ENCODE data around the gene RANBP3. TPM values are rescaled to one million over a fixed set of nuclear protein-coding genes. Genes with fewer than 3 reads are reported as not detected.
A peak's percentile ranks its signal among the peaks of the same experiment; 100 is the strongest.
"Not testable (repeated sequence)": the region's sequence is repeated elsewhere in the genome, so short reads cannot be mapped to it uniquely, and the experiment has no call there.

The RANBP3 gene
- total RNA-seq, 1 experiment from 2014 or later = 89.7 TPM

DNA sequence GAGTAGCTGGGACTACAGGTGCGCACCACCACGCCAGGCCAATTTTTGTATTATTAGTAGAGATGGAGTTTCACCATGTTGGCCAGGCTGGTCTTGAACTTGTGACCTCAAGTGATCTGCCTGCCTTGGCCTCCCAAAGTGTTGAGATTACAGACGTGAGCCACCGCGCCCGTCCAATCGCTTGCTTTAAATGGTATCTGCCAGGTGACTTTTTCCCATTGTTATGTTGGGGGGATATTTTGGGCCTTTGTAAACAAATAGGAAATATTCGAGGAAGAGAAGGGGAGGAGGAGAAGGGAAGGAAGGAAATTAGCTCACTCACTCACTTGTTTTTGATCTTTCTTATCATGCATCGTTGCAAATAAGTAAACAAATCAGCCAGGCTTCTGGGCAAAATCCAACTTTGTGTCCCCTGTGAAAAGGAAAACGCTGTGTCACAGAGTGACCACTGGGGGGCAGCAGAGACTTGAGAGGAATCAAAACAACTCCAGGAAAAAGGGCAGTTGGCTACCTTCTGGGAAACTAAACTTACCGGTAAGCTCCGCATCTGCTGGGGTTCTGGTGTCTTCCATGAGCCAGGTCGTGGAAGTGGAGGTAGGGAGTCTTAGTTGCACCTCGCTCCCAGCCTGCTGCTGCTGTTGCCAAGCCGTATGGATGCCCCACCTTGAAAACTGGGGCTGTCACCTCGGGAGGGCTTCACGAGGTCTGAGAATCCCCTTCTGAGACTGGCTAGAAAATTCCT lies 9.3 kb upstream of the RANBP3 start:
- peak; percentile 83 for DNase-seq (ENCODE audit: low spot score)

DNA sequence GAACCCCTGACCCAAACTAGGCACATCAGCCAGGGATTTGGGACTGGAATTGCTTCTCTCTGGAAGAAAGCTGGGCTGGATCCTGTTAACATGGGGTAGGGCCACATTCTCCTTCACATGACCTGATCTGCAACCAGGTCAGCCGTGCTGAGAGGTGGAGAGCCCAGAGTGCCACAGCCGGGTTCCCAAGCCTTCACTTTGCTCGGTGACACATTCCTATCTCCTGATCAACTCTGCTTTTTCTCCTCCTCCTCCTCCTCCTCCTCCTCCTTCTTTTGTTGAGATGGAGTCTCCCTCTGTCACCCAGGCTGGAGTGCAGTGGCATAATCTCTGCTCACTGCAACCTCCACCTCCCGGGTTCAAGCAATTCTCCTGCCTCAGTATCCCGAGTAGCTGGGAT lies 7.9 kb upstream of the RANBP3 start:
- DNase-seq (ENCODE audit: low spot score) = not testable (repeated sequence)

DNA sequence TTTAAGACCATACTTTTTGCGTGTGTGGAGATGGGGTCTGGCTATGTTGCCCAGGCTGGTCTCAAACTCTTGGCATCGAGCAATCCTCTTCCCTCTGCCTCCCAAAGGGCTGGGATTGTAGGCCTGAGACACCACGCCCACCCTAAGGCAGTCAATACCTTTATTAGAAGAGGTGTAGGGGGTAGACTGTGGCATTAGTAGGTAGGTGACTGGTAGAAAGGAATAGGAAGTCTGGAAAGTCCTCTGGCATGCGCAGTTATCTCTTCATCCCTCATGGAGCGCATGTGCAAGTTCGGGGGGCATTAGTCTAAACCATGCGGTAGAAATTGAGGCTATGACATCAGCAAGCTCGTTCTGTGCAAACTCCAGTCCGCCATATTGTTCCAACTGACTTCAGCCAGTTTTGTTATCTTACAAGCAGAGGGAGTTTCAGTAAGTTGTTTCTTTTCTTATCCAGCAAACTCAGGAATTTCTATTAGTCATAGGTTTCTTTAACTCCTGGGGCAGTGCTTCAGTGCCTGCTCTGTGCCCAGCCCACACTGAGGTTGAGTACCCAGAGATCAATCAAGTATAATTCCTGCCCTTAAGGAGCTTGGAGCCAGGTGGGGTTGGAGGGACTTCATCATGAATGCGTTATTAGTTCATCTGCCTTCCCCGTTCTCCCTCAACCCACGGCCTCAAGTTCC lies 7.3 kb upstream of the RANBP3 start:
- DNase-seq (ENCODE audit: low spot score) = peak; percentile 85

DNA sequence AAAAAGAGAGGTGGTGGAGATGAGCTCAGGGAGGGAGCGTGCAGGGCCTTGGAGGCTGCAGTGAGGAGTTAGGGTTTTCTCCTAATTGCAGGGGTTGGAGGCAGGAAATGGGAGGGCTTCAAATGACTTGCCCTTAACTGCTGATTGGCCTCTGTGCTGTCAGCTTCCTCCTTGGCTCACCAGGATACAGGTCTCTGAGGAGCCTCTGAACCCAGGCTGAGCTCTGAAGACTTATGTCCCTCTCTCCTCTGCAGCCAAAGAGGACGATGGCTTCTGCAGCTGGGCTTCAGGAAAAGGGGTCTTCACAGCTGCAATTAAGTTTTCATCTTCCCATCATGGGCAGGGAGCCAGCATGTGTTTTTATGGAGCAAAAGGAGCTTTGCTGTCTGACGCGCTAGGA lies 6.7 kb upstream of the RANBP3 start:
- DNase-seq (ENCODE audit: low spot score) = no peak

DNA sequence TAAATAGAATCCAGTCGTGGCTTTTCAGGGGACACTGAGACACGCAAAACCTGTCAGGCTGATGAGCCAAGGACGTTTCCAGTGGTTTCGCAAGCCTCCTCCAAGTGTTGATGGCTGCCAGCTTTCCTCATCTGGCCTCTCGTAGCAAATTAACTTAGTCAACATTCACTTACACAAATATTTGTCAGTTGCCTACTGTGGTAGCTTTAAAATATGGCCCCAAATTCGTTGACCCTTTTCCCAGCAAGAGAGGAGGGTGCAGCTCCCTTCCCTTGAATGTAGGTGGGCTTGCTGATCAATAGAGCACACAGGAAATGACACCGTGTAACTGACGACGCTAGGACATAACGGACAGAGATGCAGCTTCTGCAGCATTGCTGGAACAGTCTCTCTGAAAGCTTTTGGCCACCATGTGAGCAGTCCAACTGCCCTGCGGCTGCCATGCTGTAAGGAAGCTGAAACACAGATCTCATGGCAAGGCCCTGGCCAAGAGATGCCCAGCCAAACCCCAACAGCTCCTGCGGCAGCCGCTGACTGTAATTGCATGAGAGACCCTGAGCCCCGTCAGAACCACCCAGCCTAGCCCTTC lies 5.5 kb upstream of the RANBP3 start:
- no peak for DNase-seq (ENCODE audit: low spot score)

DNA sequence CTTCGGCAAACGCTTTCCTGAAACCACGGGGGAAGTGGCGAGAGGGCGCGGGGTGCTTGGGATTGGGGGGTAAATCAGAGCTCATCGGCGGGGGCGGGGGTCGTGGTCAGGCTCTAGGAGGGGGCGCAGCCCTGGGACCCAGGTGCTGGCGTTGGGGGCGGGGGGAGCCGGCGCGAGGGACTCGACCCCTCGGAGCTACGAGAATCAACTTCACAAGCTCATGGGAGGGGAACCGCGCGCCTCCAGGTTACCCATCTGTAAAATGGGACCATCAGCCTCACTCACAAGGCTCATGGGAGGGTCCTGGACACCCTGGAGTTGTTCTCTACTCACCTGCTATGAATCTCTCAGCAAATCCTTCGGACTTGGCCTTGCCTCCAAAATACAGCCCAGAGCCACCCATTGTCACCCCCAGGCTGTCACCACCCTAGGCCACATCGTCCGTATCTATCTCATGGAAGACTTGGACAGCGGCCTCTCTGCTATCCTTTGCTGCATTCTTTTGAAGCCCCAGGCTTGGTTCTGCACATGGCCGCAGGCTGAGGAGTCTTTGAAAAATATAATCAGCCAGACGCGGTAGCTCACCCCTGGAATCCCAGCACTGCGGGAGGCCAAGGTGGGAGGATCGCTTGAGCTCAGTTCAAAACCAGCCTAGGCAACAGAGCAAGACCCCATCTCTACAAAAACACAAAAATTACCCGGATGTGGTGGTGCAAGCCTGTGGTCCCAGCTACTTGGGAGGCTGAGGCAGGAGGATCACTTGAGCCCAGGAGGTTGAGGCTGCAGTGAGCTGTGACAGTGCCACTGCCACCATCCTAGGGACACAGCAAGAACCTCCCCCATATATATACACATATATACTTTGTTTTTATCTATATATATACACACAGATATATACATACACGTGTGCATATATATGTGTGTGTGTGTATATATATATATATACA lies 939 bp upstream of the RANBP3 start:
- no peak for DNase-seq (ENCODE audit: low spot score)

DNA sequence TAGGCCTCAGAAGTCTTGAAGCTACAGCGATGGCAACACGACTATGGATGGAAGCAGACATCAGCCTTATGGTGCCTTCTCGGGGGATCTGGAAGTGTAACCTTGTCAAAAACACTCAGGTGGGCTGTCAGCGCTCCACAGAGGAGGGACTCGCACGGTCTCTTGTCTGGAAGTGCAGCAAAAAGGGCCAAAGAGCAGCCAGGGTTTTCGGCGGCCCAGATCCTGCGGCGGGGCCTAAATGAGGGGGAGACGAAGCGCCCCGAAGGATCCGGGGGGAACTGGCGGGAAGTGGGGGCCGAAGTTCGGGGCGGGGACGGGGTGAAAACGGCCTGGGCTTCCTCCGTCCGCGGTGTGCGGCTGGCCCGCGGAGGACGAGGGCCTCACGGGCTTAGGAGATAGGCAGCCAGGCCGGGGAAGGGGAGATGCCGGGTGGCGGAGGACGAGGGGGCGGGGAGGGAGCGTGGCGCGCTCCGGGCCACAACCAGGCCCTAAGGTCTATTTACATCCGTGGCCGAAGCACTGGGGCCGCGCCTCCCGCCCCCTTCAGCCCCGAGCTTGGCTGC lies 637 bp downstream of the RANBP3 start:
- DNase-seq (ENCODE audit: low spot score) = no peak

DNA sequence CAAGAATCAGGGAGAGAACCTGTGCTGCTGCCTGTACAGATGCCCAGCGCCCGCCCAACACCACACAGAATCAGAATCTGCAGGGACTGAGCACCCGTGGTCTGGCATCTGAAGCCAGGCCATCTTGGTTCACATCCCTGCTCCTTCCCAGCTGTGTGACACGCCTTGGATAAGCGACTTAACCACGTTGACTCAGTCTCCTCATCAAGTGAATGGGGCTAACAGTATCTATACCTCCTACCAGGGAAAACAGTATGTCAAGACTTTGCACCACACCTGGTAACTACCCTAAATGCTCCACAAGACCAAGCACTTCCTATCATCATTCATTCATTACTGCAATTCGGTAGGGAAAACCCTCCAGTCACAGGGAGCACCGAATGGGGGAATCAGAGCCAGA lies 1.2 kb downstream of the RANBP3 start:
- no peak for DNase-seq (ENCODE audit: low spot score)

DNA sequence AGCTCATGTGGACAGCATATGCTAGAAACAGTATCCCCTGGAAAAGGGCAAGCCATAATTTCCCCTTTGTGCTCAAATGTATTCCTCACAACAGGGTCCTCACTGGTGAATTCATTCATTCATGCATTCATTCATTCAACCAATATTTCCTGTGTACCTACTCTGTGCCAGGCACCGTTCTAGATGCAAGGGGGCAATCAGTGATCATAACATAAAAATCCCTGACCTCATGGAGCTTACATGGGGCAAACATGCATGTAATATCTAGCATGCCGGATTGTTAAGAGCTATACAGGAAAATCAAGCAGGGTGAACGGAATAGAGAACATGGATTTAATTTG lies 2.6 kb downstream of the RANBP3 start:
- no peak for DNase-seq (ENCODE audit: low spot score)

DNA sequence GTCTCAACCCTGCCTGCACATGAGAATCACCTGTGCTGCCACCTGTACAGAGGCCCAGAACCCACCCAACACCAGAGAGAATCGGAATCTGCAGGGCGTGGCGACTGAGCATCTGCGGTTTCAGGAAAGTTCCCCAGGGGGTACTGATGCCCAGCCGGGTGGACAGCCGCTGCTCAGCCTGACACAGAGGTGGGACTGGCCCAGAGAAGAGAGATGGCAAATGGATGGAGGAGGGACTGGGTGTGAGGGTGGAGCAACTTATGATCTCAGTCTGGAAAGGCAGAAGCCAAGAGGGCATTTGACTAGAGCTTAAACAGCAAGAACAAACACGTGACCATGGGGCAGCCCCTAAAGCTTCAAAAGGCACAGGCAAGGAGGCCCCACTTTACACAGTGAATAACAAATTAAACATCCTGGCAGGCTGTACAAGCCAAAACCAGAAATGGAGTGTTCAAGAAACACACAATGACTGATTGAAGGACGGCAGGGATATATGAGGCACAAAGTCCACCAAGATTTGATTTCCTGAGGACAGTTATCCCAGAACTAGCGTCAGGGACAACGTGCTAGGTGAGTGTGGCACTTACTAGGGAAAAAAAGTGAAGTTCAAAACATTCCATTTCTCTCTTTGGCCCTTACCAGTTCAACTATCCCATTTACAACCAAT lies 3.1 kb downstream of the RANBP3 start:
- no peak for DNase-seq (ENCODE audit: low spot score)

DNA sequence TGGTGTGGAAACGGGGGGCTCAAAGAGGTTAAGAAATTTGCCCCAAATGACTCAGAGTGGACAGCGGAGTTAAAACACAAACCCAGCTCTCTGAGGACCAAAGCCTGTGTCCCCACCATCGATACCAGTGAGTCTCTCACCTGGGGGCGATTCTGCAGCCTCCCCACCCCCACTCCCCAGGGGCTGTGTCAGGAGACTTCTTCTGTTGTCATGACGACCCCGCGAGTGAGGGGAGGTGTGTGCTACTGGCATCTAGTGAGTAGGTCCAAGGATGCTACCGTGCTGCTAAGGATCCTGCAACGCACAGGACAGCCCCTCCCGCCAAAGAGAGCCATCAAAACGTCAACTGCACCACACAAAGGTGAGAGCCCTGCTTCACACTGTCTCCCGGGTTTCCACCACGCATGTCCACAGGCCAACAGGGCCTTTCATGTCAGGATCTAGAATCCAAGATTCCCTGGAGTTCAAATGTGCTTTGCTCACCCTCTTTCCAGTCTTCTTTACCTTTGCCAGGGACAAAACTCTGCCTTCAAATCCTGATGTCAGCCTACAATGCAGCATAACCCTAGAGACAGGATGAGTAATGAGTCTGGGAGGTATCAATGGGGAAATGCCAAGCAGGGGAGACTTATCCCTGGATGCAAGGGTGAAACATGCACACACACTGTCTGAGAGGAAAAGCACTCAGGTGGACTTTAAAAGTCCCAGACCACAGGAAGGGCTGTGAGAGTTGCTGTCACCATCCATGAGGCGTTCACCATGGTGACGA lies 3.9 kb downstream of the RANBP3 start:
- no peak for DNase-seq (ENCODE audit: low spot score)

DNA sequence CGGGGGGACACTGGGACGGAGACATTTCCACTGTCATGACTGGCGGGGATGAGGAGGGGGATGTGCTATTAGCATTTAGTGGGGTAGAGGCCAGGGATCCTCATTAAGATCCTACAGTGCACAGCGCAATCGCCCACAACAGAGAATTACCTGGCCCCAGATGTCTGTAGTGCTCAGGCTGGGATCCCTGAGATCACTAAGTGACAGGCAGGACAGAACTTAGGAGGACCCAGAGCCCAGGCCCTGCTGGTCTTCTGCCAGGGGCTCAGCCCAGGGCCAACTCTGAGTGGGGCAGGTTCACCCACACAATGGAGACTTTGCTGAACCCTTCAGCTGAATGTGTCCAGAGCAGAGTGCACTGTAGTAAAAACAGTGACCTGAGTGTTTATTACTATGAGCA lies 4.6 kb downstream of the RANBP3 start:
- DNase-seq (ENCODE audit: low spot score) = no peak

DNA sequence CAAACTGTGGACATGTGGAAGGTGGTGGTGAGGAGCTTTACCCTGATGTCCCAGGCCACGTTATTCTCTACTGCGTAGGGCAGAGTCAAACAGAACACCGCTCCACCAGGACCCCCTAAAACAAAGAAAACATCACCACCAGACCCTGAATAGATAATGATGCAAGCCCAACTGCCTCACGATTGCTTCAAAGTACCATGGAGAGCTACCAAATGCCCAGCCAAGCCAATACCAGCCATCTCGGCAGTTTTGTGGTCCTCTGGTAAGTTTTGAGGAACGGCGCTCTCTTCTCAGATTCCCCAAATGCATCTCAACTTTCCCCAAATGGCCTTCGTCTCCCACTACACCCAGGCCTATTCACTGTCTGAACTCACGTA lies 5.6 kb downstream of the RANBP3 start:
- DNase-seq (ENCODE audit: low spot score) = no peak

DNA sequence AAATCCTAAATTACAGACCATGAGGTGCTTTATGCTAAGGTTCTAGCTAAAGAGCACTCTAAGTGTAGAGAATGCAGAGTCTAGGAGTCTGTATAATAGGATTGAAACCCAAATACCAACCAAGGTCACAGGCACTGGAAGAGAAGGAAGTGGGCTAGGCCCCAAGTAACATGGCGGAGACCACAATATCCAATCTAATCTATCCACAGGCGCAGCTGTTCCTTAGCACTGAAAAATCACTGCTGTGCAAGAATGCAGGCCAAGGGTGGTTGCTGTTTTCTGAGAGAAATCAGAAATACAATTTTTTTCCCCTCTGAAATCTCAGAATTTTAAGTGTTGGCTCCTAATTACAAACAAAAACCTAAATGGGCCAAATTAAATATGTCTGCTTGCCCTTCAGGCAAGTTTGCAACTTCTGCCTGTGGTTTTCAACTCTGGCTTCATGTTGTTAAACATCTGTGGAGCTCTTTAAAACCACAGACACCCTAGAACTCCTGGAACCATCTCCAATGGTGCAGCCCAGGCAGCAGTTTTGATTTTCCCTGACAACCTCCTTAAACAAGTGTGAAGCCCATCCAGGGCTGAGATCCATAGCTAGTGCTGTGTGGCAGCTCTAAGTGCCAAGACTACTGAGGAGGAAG lies 6.1 kb downstream of the RANBP3 start:
- no peak for DNase-seq (ENCODE audit: low spot score)

DNA sequence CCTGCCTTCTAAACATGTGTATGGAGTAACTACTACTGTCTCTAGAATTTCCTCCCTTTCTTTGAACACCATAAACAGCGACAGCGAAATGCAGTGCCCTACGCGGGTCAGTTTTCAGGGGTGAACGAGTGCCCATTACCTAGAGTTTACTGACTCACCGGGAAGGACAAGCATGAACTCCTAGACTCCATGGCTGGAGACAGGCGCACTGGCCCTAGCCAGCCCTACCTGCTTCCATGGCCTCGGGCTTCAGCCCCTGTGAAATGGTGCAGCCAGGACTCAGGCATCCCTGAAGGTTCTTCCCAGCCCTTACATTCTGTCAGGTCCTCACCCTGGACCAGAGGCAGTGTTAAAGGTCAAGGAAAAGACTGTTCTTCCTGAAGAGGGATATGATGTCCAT lies 8.5 kb downstream of the RANBP3 start:
- DNase-seq (ENCODE audit: low spot score) = no peak

DNA sequence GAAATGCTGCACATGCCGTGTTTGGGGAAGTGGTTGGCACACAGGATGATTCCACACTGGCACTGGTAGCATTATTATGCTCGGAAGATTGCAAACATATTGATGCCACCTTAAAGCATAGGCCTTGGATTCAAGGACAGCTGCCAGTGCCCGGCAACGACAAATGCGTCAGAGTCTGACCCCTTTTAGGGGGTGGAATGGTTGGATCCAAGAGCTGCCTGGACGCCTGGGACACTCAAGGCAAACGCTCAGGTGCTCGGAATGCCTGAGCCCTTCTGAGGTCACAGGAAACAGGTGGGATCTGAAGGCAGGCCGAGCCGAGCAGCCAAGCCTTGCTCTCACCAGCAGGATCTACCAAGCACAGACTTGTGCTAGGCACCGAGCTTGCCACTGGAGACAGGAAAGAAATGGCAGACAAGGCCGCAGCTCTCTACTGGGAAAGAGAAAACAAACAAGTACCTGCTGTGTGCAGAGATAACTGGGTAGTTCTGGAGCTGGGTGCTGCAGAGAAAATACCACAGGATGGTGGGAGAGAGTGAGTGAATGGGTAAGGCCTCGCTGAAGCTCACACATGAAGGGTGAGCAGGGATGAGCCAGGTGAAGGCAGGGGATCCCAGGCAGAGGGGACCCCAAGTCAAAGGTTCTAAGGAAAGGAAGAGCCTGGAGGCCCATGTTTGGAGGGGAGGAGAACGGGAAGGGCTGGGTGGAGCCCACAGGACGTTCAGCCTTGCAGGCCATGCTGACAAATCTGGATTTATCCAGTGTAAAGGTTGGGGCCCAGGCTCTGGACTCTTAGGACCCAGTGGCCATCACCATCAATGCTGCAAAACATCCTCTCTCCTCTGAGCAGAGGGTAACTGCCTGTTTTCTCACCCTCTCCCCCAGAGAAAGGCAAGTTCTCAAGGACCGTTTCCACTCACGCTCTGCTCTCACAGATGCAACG lies 9.2 kb downstream of the RANBP3 start:
- DNase-seq (ENCODE audit: low spot score) = no peak

DNA sequence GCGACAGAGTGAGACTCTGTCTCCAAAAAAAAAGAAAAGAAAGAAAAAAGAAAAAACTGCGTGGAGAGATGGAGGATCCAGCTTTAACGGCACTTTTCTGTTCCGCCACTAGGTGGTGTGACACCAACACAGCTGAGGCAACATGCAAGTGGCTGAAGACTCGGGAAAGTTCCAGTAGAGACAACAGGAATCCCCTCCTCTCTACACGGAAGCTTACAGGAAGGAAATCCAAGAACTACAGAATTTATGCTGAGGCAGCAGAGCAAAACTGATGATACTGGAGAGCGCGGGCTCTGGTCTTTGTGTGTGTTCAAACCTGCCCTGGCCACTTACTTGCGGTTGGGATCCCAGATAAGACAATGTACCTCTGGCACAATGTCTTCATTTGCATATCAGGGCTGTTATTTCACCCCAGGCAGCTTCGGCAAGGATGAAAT lies 9.9 kb downstream of the RANBP3 start:
- DNase-seq (ENCODE audit: low spot score) = peak; percentile 68

DNA sequence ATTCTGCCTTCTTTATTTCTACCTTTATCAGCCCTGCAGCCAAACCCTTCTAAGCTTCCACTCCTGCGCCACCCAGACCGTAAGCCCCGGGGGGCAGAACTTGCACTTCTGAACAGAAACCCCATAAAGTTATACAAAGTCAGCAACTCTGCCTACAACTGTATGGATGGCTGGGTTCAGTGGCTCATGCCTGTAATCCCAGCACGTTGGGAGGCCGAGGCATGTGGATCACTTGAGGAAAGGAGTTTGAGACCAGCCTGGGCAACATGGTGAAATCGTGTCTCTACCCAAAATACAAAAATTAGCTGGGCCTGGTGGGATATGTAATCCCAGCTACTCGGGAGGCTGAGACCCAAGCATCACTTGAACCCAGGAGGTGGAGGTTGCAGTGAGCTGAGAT lies 10.4 kb downstream of the RANBP3 start:
- no peak for DNase-seq (ENCODE audit: low spot score)

DNA sequence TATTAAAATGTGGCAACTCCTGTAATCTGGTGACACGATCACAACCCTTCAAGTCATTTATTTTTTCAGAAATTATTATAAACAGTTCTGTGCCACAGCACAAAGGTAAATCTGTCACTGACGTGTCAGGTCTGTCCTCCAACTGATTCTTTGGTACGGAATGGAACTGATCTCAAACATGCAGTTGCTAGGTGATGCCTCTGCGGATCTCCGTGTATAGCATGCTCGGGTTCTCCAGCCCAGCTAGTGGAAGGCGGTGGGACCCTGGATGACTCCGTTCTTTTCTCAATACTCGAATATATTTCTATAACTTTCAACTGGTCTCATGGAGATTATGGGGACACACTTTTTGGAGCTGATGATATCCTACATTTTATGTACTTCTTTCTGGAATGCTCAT lies 11.0 kb downstream of the RANBP3 start:
- DNase-seq (ENCODE audit: low spot score) = no peak
